Mammary epithelial cell (primary cell): ENCODE measurements around the gene MGAT5.

Source experiments
- EZH2 ChIP-seq: IDR thresholded peaks from 2 replicates; pipeline ENCODE4 v1.6.1; 2012; ENCODE audit warnings: low read length, inconsistent platforms, borderline replicate concordance
- TF ChIP-seq, protein P1 (sequence below), 2 donors: IDR thresholded peaks in 1 of 2; conservative IDR thresholded peaks in 1 of 2; 2 replicates each; pipeline ENCODE4 v1.5.1; 2011 to 2012; ENCODE audit warnings: inconsistent platforms in 2 of 2, low read length in 2 of 2, mild to moderate bottlenecking in 2 of 2, control low read depth in 1 of 2, low read depth in 1 of 2; ENCODE audit not compliant: insufficient read depth in 1 of 2; ENCODE audit errors: extremely low read depth in 1 of 2

DNA sequence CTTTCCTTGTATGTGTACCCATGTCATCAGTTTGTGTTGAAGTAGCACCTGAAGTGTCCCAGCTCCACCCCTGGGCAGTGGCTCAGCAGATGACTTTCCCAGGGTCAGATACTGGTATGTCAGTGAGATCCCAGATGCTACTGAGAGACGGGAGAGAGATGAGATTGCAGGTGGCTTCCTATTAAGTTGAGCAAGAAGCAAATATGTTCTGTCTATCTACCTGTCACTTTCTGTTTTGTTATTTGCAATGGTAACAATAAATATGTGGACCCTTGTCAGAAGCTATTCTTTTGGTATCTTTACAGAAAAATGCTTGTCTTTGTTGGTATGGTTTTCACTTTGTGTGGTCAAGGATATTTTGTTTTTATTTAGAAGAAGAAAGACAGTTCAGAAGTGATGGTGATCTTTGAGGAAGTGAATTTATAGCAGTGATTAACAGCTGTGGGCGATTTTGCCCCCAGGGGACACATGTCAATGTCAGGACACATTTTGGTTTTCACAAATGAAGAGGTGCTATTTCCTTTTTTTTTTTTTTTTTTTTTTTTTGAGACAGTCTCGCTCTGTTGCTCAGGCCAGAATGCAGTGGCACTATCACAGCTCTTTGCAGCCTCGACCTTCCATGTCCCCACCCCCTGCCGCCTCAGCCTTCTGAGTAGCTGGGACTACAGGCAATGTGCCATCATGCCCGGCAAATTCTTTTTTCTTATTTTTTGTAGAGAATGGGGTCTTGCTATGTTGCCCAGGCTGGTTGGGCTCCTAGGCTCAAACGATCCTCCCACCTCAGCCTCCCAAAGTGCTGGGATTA is 21.4 kb downstream of the MGAT5 start:
- TF ChIP-seq, protein P1, sequence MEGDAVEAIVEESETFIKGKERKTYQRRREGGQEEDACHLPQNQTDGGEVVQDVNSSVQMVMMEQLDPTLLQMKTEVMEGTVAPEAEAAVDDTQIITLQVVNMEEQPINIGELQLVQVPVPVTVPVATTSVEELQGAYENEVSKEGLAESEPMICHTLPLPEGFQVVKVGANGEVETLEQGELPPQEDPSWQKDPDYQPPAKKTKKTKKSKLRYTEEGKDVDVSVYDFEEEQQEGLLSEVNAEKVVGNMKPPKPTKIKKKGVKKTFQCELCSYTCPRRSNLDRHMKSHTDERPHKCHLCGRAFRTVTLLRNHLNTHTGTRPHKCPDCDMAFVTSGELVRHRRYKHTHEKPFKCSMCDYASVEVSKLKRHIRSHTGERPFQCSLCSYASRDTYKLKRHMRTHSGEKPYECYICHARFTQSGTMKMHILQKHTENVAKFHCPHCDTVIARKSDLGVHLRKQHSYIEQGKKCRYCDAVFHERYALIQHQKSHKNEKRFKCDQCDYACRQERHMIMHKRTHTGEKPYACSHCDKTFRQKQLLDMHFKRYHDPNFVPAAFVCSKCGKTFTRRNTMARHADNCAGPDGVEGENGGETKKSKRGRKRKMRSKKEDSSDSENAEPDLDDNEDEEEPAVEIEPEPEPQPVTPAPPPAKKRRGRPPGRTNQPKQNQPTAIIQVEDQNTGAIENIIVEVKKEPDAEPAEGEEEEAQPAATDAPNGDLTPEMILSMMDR (conservative IDR thresholded peaks at IDR 0.05 in 1 of 2, IDR thresholded peaks at IDR 0.05 in 1 of 2; ENCODE audit: extremely low read depth in 1 of 2, insufficient read depth in 1 of 2, low read depth in 1 of 2, low read length in 2 of 2), result no peak
- TF ChIP-seq EZH2, result no peak
